SIG-M5 treated with dmso at 0.1 percent for 504 hours (cell line): ENCODE data around the gene CDK2AP2.
"Not testable (repeated sequence)": the region's sequence is repeated elsewhere in the genome, so short reads cannot be mapped to it uniquely, and the experiment has no call there.

Experiments
- DNase-seq: peaks from one replicate; lab custom pipeline; 2025; ENCODE audit not compliant: unreplicated experiment; lab: John Stamatoyannopoulos, UW

CDK2AP2 gene

GRCh38 chr11:67468056-67468455 lies 39.9 kb downstream of the CDK2AP2 start:
- DNase-seq = peak; percentile 17

GRCh38 chr11:67466962-67467771 lies 40.8 kb downstream of the CDK2AP2 start:
- no peak for DNase-seq

GRCh38 chr11:67466367-67466766 lies 41.6 kb downstream of the CDK2AP2 start:
- DNase-seq = no peak

GRCh38 chr11:67465530-67465929 lies 42.4 kb downstream of the CDK2AP2 start:
- not testable (repeated sequence) for DNase-seq

- no peak for DNase-seq
Measured at GRCh38 chr11:67465189-67465510, 42.8 kb downstream of the CDK2AP2 start.

GRCh38 chr11:67464411-67465188 lies 43.4 kb downstream of the CDK2AP2 start:
- peak; percentile 90 for DNase-seq

- peak; percentile 54 for DNase-seq
Measured at GRCh38 chr11:67463680-67464410, 44.1 kb downstream of the CDK2AP2 start.

GRCh38 chr11:67463186-67463585 lies 44.8 kb downstream of the CDK2AP2 start:
- no peak for DNase-seq

- no peak for DNase-seq
Measured at GRCh38 chr11:67458266-67458665, 49.7 kb downstream of the CDK2AP2 start.

GRCh38 chr11:67457453-67457852 lies 50.5 kb downstream of the CDK2AP2 start:
- no peak for DNase-seq
